ENCODE measurements around the gene B4GALNT3. TPM values are rescaled to one million over a fixed set of nuclear protein-coding genes. Genes with fewer than 3 reads are reported as not detected.

Gene B4GALNT3
- total and polyA plus RNA-seq, 8 donors: 2.7 to 34.0 (median 5.7) TPM

DNA sequence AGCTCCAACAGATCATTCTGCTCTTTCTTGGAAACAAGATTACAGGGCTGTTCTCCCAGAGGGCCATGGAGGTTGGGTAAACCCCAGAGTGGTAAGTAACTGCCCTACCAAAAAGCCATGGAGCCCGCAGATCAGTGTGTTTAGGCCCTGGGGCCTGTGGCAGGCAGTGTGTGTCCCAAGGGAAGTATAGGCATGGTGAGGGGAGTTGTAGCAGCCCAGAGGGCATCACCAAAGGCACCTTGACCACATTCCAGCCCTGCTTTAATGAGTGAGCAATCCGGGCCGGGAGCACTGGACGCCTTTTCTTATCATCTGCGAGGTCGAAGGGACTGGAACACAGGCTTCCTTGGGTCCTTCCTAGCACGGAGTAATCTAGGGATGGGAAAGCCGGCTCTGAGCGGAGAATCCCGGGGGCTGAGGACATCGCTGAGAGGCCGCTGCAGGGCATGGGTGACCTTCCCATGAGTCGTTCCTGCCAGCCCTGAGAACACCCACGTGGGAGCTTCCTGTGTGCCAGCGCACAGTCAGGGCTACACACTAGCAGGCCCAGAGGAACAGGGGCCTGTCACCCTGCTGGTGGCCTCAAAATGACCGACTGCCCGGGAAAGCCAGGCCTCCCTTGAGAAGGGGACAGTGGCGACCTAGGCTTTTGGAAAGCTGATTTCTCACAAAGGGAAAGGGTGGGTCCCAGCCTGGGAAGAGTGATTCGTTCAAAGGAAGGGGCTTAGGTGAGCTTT, 112.2 kb downstream of the B4GALNT3 start:
- TF ChIP-seq, protein P1, sequence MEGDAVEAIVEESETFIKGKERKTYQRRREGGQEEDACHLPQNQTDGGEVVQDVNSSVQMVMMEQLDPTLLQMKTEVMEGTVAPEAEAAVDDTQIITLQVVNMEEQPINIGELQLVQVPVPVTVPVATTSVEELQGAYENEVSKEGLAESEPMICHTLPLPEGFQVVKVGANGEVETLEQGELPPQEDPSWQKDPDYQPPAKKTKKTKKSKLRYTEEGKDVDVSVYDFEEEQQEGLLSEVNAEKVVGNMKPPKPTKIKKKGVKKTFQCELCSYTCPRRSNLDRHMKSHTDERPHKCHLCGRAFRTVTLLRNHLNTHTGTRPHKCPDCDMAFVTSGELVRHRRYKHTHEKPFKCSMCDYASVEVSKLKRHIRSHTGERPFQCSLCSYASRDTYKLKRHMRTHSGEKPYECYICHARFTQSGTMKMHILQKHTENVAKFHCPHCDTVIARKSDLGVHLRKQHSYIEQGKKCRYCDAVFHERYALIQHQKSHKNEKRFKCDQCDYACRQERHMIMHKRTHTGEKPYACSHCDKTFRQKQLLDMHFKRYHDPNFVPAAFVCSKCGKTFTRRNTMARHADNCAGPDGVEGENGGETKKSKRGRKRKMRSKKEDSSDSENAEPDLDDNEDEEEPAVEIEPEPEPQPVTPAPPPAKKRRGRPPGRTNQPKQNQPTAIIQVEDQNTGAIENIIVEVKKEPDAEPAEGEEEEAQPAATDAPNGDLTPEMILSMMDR (IDR thresholded peaks at IDR 0.05): no peak
- DNase-seq (no peak), ATAC-seq (no peak)
- H3K36me3 ChIP-seq: no peaks in the 10 kb centered on the region
- no peak overlapping the region for H3K4me3 ChIP-seq
- H3K4me1 ChIP-seq: peaks cover 16 to 51% of the 10 kb centered on the region in 2 donors
- intact Hi-C loops (cut with DNase I): loop anchor here in 1 of 2 donors (5.0 to 10.0 kb wide), 3 partner anchors 180 to 373 kb away; partner anchors contain the start of genes RAD52 and WNK1
- H3K9me3 ChIP-seq: no peaks in the 10 kb centered on the region
- H3K27me3 ChIP-seq: no peaks in the 10 kb centered on the region
- peak overlapping the region; percentile 81 to 87 for H3K27ac ChIP-seq

DNA sequence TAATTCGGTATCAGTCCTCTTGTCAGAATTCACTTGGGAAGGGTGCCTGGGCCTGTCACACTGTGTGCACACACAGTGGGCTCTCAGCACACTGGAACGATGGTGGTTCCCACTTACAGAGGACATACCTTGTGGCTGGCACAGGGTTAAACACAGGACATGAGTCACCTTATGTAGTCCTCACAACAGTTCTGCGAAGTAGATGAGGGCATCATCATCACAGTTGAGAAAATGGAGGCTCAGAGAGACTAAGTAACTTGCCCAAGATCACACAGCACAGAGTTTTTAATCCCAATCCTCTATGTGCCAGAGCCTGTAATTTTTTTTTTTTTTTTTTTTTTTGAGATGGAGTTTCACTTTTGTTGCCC, 112.8 kb downstream of the B4GALNT3 start:
- no peaks in the 10 kb centered on the region for H3K9me3 ChIP-seq
- peak overlapping the region in 1 of 2 donors; percentile 81 for H3K27ac ChIP-seq
- no peak overlapping the region for H3K4me3 ChIP-seq
- H3K4me1 ChIP-seq: peaks cover 16 to 55% of the 10 kb centered on the region in 2 donors
- no peak for ATAC-seq
- H3K27me3 ChIP-seq: no peaks in the 10 kb centered on the region
- no peak for DNase-seq
- intact Hi-C loops (cut with DNase I): loop anchor here in 1 of 2 donors (5.0 to 10.0 kb wide), 3 partner anchors 180 to 372 kb away; partner anchors contain the start of genes RAD52 and WNK1
- TF ChIP-seq, protein P1 (IDR thresholded peaks at IDR 0.05): no peak
- H3K36me3 ChIP-seq: no peaks in the 10 kb centered on the region

DNA sequence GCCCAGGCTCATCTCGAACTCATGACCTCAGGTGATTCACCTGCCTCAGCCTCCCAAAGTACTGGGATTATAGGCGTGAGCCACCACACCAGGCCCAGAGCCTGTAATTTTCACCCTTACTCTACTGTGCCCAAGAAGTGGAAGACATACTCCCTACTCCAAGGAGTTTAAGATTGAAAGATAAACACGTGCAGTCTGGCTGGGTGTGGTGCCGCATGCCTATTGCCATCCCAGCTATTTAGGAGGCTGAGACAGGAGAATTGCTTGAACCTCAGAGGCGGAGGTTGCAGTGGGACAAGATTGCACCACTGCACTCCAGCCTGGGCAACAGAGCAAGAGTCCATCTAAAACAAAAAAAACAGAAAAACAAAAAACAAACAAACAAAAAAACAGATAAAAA, 113.5 kb downstream of the B4GALNT3 start:
- Histone ChIP-seq H3K9me3 (no peaks in the 10 kb centered on the region), H3K27me3 (no peaks in the 10 kb centered on the region), H3K4me1 (peaks cover 16 to 62% of the 10 kb centered on the region in 2 donors), H3K36me3 (no peaks in the 10 kb centered on the region), H3K27ac (no peak overlapping the region), H3K4me3 (no peak overlapping the region)
- ATAC-seq: no peak
- no peak for DNase-seq
- intact Hi-C loops (cut with DNase I): loop anchor here in 1 of 2 donors (5.0 to 10.0 kb wide), 3 partner anchors 179 to 372 kb away; partner anchors contain the start of genes RAD52 and WNK1
- TF ChIP-seq, protein P1 (IDR thresholded peaks at IDR 0.05): no peak

DNA sequence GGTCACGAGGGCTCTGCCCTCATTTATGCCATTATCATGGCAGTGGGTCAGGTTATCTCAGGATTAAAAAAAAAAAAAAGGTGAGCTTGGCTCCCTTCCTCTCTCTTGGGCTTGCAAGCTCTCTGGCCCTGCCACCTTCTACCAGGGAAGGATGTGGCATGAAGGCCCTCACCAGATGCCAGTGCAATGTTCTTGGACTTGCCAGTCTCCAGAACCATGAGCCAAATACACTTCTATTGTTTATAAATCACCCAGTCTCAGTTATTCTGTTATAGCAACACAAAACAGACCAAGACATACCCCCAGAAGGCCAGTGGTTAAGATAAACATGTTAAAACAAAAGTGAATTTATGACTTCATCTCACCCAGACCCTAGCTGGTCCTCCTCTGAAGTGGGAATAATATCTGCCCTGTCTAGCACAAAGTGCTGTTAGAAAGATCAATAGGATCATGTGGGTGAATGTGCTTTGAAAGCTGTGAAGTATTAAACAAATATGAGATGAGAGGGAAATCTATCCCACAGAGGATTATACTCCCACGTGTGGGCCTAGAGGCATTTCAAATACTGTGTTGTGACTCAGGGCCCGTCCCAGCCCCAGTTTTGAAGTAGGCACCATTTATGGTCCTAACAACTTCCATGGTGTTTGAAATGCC, 114.9 kb downstream of the B4GALNT3 start:
- ATAC-seq (peak; percentile 8), DNase-seq (no peak)
- Histone ChIP-seq H3K4me3 (no peak overlapping the region), H3K27ac (peak overlapping the region in 1 of 2 donors; percentile 53), H3K4me1 (peaks cover 16 to 63% of the 10 kb centered on the region in 2 donors), H3K9me3 (no peaks in the 10 kb centered on the region), H3K27me3 (no peaks in the 10 kb centered on the region), H3K36me3 (no peaks in the 10 kb centered on the region)
- TF ChIP-seq, protein P1 (IDR thresholded peaks at IDR 0.05): no peak
- intact Hi-C loops (cut with DNase I): loop anchor here in 1 of 2 donors (5.0 to 10.0 kb wide), 3 partner anchors 178 to 370 kb away; partner anchors contain the start of genes RAD52 and WNK1

DNA sequence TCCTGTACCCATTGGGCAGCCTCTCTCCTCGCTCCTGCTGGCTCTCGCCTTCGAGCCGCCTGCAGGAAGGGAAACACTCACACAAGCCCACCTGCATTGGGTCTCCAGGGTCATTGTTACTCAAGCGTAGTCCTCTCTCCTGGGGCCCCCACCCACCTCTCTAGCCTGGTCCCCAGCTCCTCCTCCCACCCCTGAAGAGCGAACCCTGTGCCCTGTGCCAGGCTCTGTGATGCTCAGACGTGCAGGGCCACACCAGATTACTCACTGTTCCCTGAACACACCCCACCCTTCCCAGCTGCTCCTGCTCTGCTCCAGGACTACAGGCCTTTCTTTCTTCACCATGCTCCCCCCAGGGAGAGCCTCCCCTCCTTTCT, 115.4 kb downstream of the B4GALNT3 start:
- ATAC-seq (peak; percentile 18), DNase-seq (no peak)
- H3K27ac ChIP-seq: peak overlapping the region; percentile 53 to 63
- no peaks in the 10 kb centered on the region for H3K9me3 ChIP-seq
- H3K36me3 ChIP-seq: no peaks in the 10 kb centered on the region
- H3K4me3 ChIP-seq: no peak overlapping the region
- intact Hi-C loops (cut with DNase I): loop anchor here in 1 of 2 donors (10.0 kb wide), 1 partner anchor 370 kb away; the partner anchor contains the start of gene RAD52
- H3K27me3 ChIP-seq: no peaks in the 10 kb centered on the region
- TF ChIP-seq, protein P1 (IDR thresholded peaks at IDR 0.05): no peak
- H3K4me1 ChIP-seq: peaks cover 16 to 58% of the 10 kb centered on the region in 2 donors
